ENCODE measurements around the gene LCTL.
A peak's percentile ranks its signal among the peaks of the same experiment; 100 is the strongest.
"Not testable (repeated sequence)": the region's sequence is repeated elsewhere in the genome, so short reads cannot be mapped to it uniquely, and the experiment has no call there.

The LCTL gene

DNA sequence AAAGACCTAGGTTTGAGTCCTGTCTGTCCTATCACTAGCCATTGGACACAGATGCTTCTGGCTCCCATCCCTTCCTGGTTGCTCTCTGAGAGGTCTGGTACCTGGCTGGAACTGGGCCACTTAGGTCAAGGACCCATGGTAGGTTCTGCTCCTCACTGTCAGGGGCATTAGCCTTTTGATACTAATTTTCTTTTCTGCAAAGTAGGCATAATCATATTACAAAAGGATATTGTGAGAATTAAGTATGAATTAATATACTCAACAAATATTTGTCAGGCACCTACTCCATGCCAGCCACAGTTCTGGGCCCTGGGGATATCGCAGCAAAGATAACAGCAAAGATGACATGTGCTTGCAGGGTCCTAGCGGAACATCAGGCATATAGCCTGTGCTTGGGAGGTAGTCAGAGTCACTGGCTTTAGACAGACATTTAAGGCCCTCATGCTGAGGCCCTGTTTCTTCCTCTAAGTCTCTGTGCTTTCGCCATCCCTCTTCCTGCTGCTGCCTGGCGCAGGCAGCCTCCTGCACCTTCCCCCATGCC lies 25.6 kb upstream of the LCTL start:
- no peak for DNase-seq

DNA sequence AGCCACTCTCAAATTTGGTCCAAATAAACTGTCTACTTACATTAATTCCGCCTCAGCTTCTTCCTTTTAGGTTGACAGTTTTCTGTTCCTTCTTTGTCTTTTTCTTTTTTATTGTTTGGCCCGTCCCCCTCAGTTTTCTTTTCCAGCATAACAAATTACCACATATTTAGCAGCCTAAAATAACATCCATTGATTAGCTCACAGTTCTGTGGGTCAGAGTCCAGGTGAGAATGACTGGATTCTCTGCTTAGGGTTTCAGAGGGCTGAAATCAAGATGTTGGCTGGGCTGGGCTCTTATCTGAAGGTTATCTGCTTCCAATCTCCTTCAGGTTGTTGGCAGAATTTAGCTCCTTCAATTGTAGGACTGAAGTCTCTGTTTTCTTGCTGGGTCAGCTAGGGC lies 24.6 kb upstream of the LCTL start:
- DNase-seq: no peak

GRCh38 chr15:66589429-66589828 lies 23.6 kb upstream of the LCTL start:
- DNase-seq: not testable (repeated sequence)

DNA sequence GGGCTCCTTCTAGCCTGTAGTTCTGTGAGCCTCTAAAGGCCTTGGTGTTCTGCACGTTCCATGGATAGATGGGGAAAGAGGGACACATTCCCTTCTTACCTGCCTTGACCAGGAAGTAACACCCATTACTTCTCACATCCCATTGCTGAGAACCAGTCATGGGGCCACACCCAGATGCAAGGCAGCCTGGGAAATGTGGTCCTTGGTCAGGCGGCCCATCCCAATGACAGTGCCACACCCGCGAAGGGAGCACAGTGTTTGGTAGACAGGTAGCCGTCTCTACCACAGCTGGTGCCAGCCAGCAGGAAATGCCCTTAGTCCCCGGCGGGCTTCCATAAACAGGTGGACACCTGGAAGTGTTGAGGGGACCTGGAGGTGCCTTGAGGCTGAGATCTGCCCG lies 23.2 kb upstream of the LCTL start:
- DNase-seq: no peak

DNA sequence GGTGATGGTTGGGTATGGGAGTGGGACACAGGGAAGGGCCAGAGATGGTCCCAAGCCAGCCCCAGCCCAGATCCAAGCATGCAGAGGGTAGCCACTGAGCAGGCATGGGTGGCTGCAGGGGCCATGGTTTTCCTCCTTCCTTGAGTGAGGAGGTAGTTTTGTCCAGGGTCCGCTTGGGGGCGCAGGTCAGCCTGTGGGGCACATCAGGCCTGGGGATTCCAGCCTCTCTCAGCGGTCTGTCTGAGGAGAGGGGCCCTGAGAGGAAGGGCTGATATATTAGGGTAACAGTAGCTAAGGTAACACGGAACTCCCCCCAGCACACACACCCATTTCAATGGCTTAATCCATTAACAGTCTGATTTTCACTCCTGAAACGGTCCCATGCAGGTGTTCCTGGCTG lies 22.7 kb upstream of the LCTL start:
- DNase-seq: no peak

DNA sequence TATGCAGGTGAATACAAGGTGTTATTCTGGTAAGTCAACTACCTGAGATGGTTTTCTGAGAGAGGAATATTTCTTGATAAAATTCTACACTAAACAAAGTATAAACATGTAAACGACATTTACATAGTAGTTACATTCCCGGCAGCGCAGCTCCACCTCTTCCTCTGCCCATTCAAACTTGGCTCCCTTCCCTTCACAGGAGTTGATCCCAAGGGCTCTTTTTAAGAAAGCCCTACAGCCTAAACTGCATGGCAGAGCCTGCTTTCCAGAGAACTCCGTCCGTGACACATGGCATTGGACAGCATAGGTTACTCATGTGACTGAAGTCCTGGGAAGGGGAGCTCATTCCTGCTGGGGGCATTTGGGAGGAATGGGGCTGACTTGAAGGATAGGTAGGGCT lies 22.0 kb upstream of the LCTL start:
- DNase-seq: no peak

DNA sequence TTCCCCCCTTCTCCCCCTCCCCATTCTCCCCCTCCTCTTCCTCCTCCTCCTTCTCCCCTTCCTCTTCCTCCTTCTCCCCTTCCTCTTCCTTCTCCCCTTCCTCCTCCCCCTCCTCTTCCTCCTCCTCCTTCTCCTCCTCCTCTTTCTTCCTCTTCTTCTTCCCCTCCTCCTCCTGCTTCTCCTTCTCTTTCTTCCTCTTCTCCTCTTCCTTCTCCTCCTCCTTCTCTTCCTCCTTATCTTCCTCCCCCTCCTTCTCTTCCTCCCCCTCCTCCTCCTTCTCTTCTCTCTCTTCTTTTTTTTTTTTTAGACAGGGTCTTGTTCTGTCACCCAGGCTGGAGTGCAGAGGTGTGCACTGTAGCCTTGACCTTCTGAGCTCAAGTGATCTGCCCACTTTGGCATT lies 21.2 kb upstream of the LCTL start:
- DNase-seq: no peak

DNA sequence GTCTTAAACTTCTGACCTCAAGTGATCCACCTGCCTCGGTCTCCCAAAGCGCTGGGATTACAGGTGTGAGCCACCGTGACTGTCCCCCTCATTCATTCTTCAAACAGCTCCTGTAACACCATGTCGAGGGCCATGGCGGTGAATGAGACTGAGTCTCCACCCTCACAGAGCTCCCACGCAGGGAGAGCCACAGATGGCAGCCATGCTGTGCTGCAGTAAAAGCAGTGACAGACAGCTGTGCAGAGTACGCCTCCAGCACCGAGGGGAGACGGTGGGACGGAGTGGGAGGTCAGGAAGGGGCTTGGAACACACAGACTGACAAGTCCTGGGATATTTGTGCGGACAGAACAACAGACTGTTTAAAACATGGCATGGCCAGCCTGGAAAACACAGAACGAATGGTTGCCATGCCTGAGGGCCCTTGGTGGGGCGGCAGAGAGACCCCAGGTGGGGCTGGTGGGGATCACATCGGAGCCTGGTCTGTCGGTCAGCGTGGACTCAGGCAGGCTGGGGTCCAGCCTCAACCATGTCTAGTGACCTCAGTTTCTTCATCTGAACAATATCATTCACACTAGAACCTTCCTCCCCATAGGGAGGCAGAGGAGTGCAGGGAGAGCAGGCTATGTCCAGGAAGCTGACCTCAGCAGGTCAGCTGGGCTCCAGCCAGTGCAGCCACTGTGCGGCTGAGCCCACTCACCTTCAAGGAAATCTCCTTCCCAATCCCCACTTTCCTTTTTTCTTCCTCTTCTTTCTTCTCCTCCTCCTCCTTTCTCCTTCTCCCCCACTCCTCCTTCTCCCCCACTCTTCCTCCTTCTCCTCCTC lies 20.6 kb upstream of the LCTL start:
- no peak for DNase-seq

DNA sequence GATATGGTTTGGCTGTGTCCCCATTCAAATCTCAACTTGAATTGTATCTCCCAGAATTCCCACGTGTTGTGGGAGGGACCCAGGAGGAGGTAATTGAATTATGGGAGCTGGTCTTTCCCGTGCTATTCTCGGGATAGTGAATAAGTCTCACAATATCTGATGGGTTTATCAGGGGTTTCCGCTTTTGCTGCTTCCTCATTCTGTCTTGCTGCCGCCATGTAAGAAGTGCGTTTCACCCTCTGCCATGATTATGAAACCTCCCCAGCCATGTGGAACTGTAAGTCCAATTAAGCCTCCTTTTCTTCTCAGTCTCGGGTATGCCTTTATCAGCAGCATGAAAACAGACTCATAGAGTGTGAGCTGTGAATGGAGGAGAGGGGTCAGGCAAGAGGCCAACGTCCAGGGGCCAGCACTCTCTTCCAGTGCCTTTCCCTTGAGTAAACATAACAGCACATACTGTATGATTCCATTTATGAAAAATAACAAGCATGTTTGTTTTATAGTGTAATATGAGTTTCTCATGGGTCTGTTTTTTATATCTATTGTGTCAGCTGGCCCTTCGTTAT lies 16.3 kb upstream of the LCTL start:
- DNase-seq: no peak

DNA sequence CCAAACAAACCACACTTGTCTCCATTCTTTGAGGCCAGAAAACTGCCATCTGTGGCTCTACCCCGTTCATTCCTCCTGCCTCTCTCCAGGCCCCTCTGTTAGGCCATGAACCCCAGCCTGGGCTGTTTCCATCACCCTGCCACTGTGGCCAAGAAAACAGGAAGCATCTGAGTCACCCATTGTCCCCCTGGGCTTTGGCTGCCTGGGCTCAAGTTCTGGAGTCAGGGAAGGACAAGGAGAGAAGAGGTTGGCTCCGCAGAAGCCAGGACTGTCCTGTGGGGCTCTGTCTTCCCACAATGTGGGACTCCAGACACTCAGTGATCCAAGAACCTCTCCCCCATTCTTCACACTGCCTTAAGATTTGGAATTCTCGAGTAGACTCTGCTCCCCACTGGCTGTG lies 14.8 kb upstream of the LCTL start:
- DNase-seq: no peak

DNA sequence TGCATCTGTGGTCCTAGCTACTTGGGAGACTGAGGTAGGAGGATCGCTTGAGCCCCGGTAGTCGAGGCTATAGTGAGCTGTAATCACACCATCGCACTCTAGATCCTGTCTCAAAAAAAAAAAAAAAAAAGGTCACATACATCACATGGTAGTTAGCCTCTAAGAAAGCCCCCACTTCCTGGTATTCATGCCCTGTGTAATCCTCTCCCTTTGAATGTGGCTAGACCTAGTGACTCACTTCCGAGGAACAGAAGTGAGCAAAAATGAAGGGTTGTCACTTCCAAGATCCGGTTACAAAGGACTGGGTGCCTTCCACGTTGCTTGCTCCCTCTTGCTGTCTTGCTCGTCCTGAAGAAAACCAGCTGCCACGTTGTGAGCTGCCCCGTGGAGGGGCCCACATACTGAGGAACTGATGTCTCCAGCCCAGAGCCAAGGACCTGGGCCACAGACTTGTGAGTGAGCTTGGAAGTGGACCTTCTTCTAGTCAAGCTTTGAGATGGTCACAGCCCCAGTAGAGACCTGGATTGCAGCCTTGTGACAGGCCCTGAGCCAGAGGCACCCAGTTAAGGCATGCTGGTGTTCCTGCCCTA lies 12.6 kb upstream of the LCTL start:
- no peak for DNase-seq

GRCh38 chr15:66574596-66574950 lies 8.8 kb upstream of the LCTL start:
- no peak for DNase-seq

DNA sequence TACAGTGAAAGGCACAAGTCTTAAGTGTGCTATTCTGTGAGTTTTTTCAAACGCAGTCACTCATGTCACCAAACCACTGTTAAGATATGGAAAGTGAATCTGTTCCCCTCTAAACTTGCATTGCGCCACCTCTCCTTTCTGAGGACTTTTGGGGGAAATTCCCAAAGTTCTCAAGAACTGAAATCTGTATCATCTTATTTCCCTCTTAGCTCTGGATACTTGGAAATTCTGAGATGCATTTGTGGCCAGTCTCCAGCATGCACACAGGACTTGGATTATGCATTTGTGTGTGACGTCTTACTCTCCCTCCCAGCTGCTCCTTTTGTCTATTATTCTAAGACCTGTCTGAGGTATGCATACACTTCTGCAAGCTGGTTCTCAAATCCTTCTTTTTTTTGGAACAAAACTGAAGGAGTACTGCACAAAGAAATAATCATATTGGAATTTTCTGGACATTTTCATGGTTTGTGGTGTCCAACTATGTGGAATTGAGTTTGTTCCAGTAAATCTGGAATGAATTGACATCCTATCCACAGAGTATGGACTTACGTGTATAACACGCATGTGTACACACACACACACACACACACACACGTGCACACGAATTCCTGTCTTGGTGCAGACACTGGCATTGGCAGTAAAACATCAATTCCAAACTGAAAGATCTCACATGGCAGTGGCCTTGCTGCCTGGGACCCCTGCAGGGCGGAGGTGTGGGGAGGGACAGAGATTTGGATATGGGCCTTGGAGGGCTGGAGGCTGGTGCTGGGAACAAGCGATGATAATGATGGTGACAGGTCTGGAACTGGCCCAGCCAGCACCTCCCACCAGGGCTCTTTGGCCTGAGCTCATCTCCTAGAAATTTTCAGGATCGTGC lies 8.2 kb upstream of the LCTL start:
- DNase-seq: no peak

GRCh38 chr15:66573348-66573718 lies 7.5 kb upstream of the LCTL start:
- DNase-seq: no peak

GRCh38 chr15:66572146-66572545 lies 6.3 kb upstream of the LCTL start:
- no peak for DNase-seq

- DNase-seq: no peak
These were observed 5.2 kb upstream of the LCTL start for GRCh38 chr15:66570842-66571478.

DNA sequence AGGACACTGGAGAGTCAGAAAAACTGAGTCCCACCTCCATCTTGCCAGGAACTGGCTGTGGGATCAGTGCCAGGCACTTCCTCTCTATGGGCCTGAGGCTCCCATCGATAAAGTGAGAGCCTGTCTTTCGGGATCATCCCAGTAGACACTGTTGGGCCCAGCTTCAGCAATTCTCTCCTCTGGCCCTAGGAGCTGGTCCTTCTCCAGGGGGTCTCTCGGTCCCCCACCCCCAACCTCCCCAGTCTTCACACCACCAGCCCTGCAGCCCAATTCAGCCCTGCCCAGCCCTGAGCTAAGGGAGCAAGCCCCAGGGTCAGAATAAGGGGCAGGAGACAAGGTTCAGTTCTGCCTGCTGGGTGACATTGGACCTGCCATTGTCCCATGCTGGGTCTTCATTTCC lies 4.5 kb upstream of the LCTL start:
- no peak for DNase-seq

DNA sequence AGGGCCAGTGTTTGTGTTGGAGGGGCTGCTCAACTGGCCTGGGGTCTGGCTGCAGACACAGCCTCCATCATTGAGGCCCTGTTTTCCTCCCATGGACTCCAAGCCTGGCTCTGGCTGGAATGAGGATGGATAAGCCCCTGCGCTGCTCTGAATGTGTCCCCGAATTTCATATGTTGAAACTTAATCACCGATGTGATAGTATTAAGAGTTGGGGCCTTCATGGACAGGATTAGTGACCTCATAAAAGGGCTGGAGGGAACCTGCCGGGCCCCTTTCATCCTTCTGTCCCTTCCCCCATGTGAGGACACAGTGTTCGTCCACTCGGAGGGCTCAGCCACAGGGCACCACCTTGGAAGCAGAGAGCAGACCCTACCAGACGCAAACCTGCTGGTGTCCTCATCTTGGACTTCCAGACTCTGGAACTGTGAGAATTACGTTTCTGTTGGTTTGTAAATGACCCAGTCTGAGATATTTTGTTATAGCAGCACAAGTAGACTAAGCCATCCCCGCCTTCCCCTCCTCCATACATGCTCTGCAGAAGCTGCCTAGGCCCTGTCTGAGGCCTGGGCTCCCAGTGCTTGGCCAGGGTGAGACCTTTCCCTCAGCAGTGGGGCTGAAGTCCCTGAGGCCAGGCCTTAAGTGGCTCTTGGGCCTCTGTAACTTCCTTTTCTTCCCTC lies 3.8 kb upstream of the LCTL start:
- no peak for DNase-seq

DNA sequence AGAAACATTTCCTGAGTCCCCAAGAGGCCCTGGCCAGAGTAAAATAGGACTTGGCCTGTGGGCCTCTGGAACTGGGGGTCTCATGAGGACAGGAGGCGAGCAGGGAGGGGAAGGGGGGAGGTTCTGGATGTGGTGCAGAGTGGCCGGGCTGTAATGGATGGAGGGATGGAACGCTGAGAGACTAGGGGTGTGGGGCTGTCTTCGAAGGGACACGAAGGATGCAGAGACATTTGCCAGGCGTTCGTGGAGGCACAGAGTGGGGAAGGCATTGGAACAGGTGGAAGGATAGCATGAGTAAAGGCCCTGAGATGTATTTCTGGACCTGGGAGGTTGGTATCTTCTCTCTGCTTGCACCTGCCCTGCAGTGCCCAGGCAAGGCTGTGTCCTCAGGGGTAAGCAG lies 2.1 kb upstream of the LCTL start:
- DNase-seq: no peak

DNA sequence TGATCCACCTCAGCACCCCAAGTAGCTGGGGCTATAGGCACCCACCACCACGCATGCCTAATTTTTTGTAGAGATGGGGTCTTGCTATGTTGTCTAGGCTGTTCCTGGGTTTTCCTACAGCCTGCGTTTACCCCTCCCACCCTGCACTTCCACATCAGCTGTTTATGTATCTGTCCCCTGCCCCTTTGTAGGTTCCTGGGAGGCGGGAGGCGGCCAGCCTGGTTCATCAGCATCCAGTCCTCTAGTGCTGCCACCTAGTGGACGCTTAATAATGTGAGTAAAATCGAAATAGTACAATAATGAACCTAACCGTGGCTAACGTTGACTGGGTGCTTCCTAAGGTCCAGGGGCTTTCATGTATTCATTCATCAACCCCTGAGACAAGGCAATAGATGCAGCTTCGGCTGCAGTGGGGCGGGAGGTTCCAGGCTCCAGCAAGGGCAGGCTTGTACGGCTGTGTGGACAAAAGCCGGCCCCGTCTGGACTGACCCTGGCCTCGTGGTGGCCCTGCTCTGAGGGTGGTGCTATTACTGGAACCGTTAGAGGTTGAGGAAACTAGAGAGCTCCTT lies 1.2 kb upstream of the LCTL start:
- peak; percentile 74 for DNase-seq

DNA sequence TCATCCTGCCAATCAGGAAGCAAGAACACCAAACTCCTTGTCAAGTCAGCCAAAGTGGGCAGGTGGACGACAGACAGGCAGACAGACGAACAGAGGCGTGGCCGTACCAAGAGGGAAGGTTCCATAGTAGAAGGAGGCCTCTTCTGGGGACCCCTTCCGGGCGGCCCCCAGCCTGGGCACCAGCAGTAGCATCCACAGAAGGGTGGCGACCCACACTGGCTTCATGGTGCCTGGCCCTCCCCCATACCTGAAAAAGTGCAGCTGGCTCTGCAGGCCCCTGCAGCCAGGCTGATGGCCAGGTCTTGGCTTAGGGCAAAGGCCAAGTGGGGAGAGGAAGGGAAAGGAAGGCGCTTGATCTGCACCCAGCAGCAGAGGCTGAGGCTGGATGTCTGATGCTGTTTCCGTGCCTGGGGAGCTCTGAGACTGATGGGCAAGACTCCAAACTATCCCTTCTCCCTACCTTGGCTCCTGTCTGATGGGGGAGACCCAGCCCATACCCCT lies 607 bp downstream of the LCTL start:
- DNase-seq: no peak
